PC-9 (cell line): Measurements from ENCODE around the gene OR2Z1. TPM values are rescaled to one million over a fixed set of nuclear protein-coding genes. Genes with fewer than 3 reads are reported as not detected.

ENCODE experiments used
- BruUV-seq: library from RNA; stranded (reverse); fragments of 400-500 nt; replicated peaks from 2 replicates; lab custom pipeline; 2021; lab: Mats Ljungman, UMichigan
- CTCF ChIA-PET: fragments of 300-600 bp; sonication (Branson Sonifier 250); formaldehyde crosslinking; loops from one replicate; lab custom pipeline; 2022; ENCODE audit warnings: antibody characterized with exemption; lab: Charles Lee
- POLR2A ChIA-PET: fragments of 300-600 bp; sonication (Branson Sonifier 250); formaldehyde crosslinking; loops from one replicate; lab custom pipeline; 2022; ENCODE audit warnings: antibody characterized with exemption; ENCODE audit not compliant: unreplicated experiment; lab: Charles Lee
- DNase-seq, 2 experiments: peaks; one replicate each; pipeline versions ENCODE4 v3.0.0 to v3.0.0-alpha.2; 2015 to 2022; ENCODE audit warnings: mixed read lengths in 1 of 2
- H2AFZ ChIP-seq: fragments of 200-600 bp; sonication (generic); 2 replicates; pipeline ENCODE4 v1.8.1; 2017; ENCODE audit warnings: antibody characterized with exemption
- H3F3A ChIP-seq: fragments of 200-600 bp; sonication (generic); 2 replicates; pipeline ENCODE4 v1.8.1; 2017; ENCODE audit warnings: antibody characterized with exemption, mild to moderate bottlenecking, low read depth; ENCODE audit not compliant: insufficient read depth
- H3K27ac ChIP-seq: fragments of 200-600 bp; sonication (generic); 2 replicates; pipeline ENCODE4 v1.6.1; 2016; ENCODE audit warnings: mixed run types
- H3K27me3 ChIP-seq: fragments of 200-600 bp; sonication (generic); 2 replicates; pipeline ENCODE4 v1.6.1; 2016; ENCODE audit warnings: low read depth, mixed run types; ENCODE audit not compliant: insufficient read depth
- H3K36me3 ChIP-seq: fragments of 200-600 bp; sonication (generic); 2 replicates; pipeline ENCODE4 v1.6.1; 2016; ENCODE audit warnings: low read depth, mixed run types
- H3K4me1 ChIP-seq: fragments of 200-600 bp; sonication (generic); replicated peaks from 2 replicates; pipeline ENCODE4 v1.6.1; 2016; ENCODE audit warnings: mixed run types; ENCODE audit not compliant: insufficient read depth
- H3K4me2 ChIP-seq: fragments of 200-600 bp; sonication (generic); 2 replicates; pipeline ENCODE4 v1.6.1; 2017; ENCODE audit warnings: mixed run types
- H3K4me3 ChIP-seq: fragments of 200-600 bp; sonication (generic); 2 replicates; pipeline ENCODE4 v1.6.1; 2016; ENCODE audit warnings: mixed run types
- H3K79me2 ChIP-seq: fragments of 200-600 bp; sonication (generic); 2 replicates; pipeline ENCODE4 v1.6.1; 2017; ENCODE audit warnings: low read depth, mixed run types
- H3K9me2 ChIP-seq: fragments of 200-600 bp; sonication (generic); 2 replicates; pipeline ENCODE4 v1.8.1; 2017; ENCODE audit warnings: mild to moderate bottlenecking; ENCODE audit not compliant: insufficient read depth
- H3K9me3 ChIP-seq: fragments of 200-600 bp; sonication (generic); 2 replicates; pipeline ENCODE4 v1.8.1; 2016; ENCODE audit warnings: low read depth; ENCODE audit not compliant: insufficient read depth
- H4K20me1 ChIP-seq: fragments of 200-600 bp; sonication (generic); 2 replicates; pipeline ENCODE4 v1.8.1; 2017; ENCODE audit not compliant: insufficient read depth
- CTCF ChIP-seq: fragments of 200-600 bp; sonication (generic); conservative IDR thresholded peaks from 2 replicates; pipeline ENCODE4 v1.6.1; 2017; ENCODE audit warnings: mixed run types, antibody characterized with exemption, mild to moderate bottlenecking, moderate library complexity
- EZH2 ChIP-seq: fragments of 200-600 bp; sonication (generic); IDR thresholded peaks from 2 replicates; pipeline ENCODE4 v1.8.0; 2017; ENCODE audit warnings: antibody characterized with exemption, low read depth
- intact Hi-C: fragments of 100-400 bp; cut with micrococcal nuclease; formaldehyde crosslinking; loops from one replicate; pipeline ENCODE4 v1.10.0; 2022; ENCODE audit not compliant: unreplicated experiment
- total RNA-seq: library from RNA; stranded (reverse); gene quantifications from 2 replicates; pipeline ENCODE4 v1.2.3, GENCODE V29; 2021

Gene OR2Z1
- total RNA-seq, 1 experiment from 2014 or later: not detected

- no peak overlapping the region for H3K27ac ChIP-seq
- H3K79me2 ChIP-seq: no peaks in the 10 kb centered on the region
- H3K9me3 ChIP-seq: 0 out of 2 replicates have a peak, but pooled peaks cover 4% of the 10 kb centered on the region
- BruUV-seq: no TSS peak
- no peak overlapping the region for H3K4me2 ChIP-seq
- TF ChIP-seq EZH2 (no peak), CTCF (no peak)
- no peak overlapping the region for H3K4me3 ChIP-seq
- no peak for DNase-seq
- no peaks in the 10 kb centered on the region for H3K9me2 ChIP-seq
- H4K20me1 ChIP-seq: no peaks in the 10 kb centered on the region
- H3K4me1 ChIP-seq: no peaks in the 10 kb centered on the region
- CTCF ChIA-PET: no interaction called here
- H3F3A ChIP-seq: no peaks in the 10 kb centered on the region
- H3K27me3 ChIP-seq: peaks cover 28% of the 10 kb centered on the region; the same call in 1 of the 2 replicates
- H3K36me3 ChIP-seq: no peaks in the 10 kb centered on the region
- POLR2A ChIA-PET: no interaction called here
- no peak overlapping the region for H2AFZ ChIP-seq
- intact Hi-C loops: no loop called here
Observed at GRCh38 chr19:8678244-8678807, 43.1 kb upstream of the OR2Z1 start.

GRCh38 chr19:8680676-8681344, 40.6 kb upstream of the OR2Z1 start:
- intact Hi-C loops: no loop called here
- no peak overlapping the region for H3K4me2 ChIP-seq
- POLR2A ChIA-PET: no interaction called here
- TF ChIP-seq EZH2 (no peak), CTCF (no peak)
- no peaks in the 10 kb centered on the region for H3F3A ChIP-seq
- no peaks in the 10 kb centered on the region for H3K4me1 ChIP-seq
- CTCF ChIA-PET: no interaction called here
- H3K36me3 ChIP-seq: no peaks in the 10 kb centered on the region
- 0 out of 2 replicates have a peak, but pooled peaks cover 4% of the 10 kb centered on the region for H3K9me3 ChIP-seq
- peaks cover 14% of the 10 kb centered on the region; the same call in 1 of the 2 replicates for H3K27me3 ChIP-seq
- no TSS peak for BruUV-seq
- DNase-seq: no peak
- no peaks in the 10 kb centered on the region for H3K9me2 ChIP-seq
- H2AFZ ChIP-seq: no peak overlapping the region
- no peak overlapping the region for H3K27ac ChIP-seq
- no peaks in the 10 kb centered on the region for H3K79me2 ChIP-seq
- no peak overlapping the region for H3K4me3 ChIP-seq
- no peaks in the 10 kb centered on the region for H4K20me1 ChIP-seq

DNA sequence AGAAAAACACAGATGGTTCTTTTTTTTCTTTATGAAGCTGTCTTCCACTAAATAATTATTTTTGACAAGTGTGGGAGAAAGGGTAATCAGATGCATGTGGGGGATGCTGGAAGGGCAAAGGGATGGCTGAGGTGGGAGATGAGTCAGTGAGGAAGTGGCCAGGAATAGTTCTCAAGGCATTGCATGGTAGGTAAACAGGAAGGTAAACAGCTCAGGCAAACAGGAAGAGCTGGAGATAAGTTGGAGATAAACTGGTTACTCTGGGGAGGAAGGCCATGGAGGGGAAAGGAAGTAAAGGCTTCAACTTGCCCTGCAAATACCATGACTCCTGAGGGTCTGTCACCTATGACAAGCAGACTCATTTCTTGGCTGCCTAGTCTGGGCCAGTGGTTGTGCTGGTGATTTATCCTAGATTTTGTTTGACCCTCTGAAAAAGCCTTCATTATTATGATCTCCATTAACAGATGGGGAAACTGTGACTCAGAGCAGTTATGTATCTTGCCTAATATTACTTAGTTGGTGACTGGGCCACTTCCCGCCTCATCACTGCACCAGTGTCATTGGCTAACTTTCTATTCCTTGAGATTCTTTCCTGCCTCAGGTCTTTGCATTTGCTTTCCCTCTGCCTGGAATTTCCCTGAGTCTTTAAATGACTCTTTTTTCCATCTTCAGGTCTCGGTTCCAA, 39.9 kb upstream of the OR2Z1 start:
- POLR2A ChIA-PET: no interaction called here
- Histone ChIP-seq H3K4me2 (no peak overlapping the region), H3K27me3 (peaks cover 7% of the 10 kb centered on the region; the same call in 1 of the 2 replicates), H2AFZ (no peak overlapping the region), H3K9me2 (no peaks in the 10 kb centered on the region), H3K4me3 (no peak overlapping the region), H4K20me1 (no peaks in the 10 kb centered on the region), H3F3A (no peaks in the 10 kb centered on the region), H3K27ac (no peak overlapping the region), H3K4me1 (no peaks in the 10 kb centered on the region), H3K36me3 (no peaks in the 10 kb centered on the region), H3K9me3 (0 out of 2 replicates have a peak, but pooled peaks cover 4% of the 10 kb centered on the region), H3K79me2 (no peaks in the 10 kb centered on the region)
- no TSS peak for BruUV-seq
- TF ChIP-seq CTCF (no peak), EZH2 (no peak)
- CTCF ChIA-PET: no interaction called here
- no peak for DNase-seq
- intact Hi-C loops: no loop called here
